DMS 273 (cell line): ENCODE results near the gene DUSP5.

ENCODE experiments used
- DNase-seq: peaks from one replicate; lab custom pipeline; 2025; ENCODE audit not compliant: unreplicated experiment; lab: John Stamatoyannopoulos, UW

DUSP5 gene

GRCh38 chr10:110544958-110545537, 47.3 kb downstream of the DUSP5 start:
- no peak for DNase-seq

- no peak for DNase-seq
Measured at GRCh38 chr10:110546077-110546476, 48.4 kb downstream of the DUSP5 start.

GRCh38 chr10:110546499-110547110, 48.9 kb downstream of the DUSP5 start:
- DNase-seq, result no peak

GRCh38 chr10:110547139-110547761, 49.5 kb downstream of the DUSP5 start:
- DNase-seq, result peak; percentile 72

- no peak for DNase-seq
Measured at GRCh38 chr10:110548002-110548401, 50.3 kb downstream of the DUSP5 start.

- DNase-seq, result no peak
Measured at GRCh38 chr10:110549211-110549610, 51.5 kb downstream of the DUSP5 start.

GRCh38 chr10:110553905-110554304, 56.2 kb downstream of the DUSP5 start:
- no peak for DNase-seq

GRCh38 chr10:110556296-110556695, 58.6 kb downstream of the DUSP5 start:
- no peak for DNase-seq

- peak; percentile 57 for DNase-seq
Measured at GRCh38 chr10:110556969-110557601, 59.4 kb downstream of the DUSP5 start.

- no peak for DNase-seq
Measured at GRCh38 chr10:110558041-110558440, 60.3 kb downstream of the DUSP5 start.

- DNase-seq, result no peak
Measured at GRCh38 chr10:110560012-110560411, 62.3 kb downstream of the DUSP5 start.
